Mammary epithelial cell (primary cell): ENCODE measurements around the gene KCMF1.

Source experiments
- EZH2 ChIP-seq: IDR thresholded peaks from 2 replicates; pipeline ENCODE4 v1.6.1; 2012; ENCODE audit warnings: low read length, inconsistent platforms, borderline replicate concordance
- TF ChIP-seq, protein P1 (sequence below), 2 donors: IDR thresholded peaks in 1 of 2; conservative IDR thresholded peaks in 1 of 2; 2 replicates each; pipeline ENCODE4 v1.5.1; 2011 to 2012; ENCODE audit warnings: inconsistent platforms in 2 of 2, low read length in 2 of 2, mild to moderate bottlenecking in 2 of 2, control low read depth in 1 of 2, low read depth in 1 of 2; ENCODE audit not compliant: insufficient read depth in 1 of 2; ENCODE audit errors: extremely low read depth in 1 of 2

DNA sequence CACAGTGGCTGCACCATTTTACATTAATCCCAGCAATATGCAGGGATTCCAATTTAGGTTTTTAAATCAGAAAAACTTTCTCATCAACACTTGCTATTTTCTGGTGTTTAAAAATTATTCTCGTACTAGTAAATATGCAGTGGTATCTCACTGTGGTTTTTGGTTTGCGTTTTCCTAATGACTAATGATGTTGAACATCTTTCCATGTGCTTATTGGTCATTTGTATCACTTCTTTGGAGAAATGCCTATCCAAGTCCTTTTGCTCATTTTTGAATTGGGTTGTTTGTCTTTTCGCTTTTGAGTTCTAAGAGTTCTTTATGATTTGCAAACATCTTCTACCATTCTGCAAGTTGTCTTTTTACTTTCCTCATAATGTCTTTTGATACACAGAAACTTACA, 100.1 kb downstream of the KCMF1 start:
- TF ChIP-seq, protein P1, sequence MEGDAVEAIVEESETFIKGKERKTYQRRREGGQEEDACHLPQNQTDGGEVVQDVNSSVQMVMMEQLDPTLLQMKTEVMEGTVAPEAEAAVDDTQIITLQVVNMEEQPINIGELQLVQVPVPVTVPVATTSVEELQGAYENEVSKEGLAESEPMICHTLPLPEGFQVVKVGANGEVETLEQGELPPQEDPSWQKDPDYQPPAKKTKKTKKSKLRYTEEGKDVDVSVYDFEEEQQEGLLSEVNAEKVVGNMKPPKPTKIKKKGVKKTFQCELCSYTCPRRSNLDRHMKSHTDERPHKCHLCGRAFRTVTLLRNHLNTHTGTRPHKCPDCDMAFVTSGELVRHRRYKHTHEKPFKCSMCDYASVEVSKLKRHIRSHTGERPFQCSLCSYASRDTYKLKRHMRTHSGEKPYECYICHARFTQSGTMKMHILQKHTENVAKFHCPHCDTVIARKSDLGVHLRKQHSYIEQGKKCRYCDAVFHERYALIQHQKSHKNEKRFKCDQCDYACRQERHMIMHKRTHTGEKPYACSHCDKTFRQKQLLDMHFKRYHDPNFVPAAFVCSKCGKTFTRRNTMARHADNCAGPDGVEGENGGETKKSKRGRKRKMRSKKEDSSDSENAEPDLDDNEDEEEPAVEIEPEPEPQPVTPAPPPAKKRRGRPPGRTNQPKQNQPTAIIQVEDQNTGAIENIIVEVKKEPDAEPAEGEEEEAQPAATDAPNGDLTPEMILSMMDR (conservative IDR thresholded peaks at IDR 0.05 in 1 of 2, IDR thresholded peaks at IDR 0.05 in 1 of 2; ENCODE audit: extremely low read depth in 1 of 2, insufficient read depth in 1 of 2, low read depth in 1 of 2, low read length in 2 of 2): no peak
- TF ChIP-seq EZH2: no peak
